DOHH2 (cell line): ENCODE results near the gene BOD1L1.

Experiments
- H3F3A ChIP-seq: fragments of 200-600 bp; sonication (generic), shearing (Covaris generic); 2 replicates; pipeline ENCODE4 v1.6.0; 2016; ENCODE audit warnings: antibody characterized with exemption, mild to moderate bottlenecking; ENCODE audit not compliant: control insufficient read depth, insufficient read depth
- H3K27ac ChIP-seq: fragments of 200-600 bp; sonication (generic); 2 replicates; pipeline ENCODE4 v1.5.1; 2014; ENCODE audit warnings: low read depth, mild to moderate bottlenecking, low read length, moderate library complexity
- H3K27me3 ChIP-seq: fragments of 200-600 bp; sonication (generic); 2 replicates; pipeline ENCODE4 v1.6.1; 2014; ENCODE audit warnings: mild to moderate bottlenecking, low read length, mixed read lengths; ENCODE audit not compliant: control insufficient read depth
- H3K36me3 ChIP-seq: fragments of 200-600 bp; sonication (generic); 2 replicates; pipeline ENCODE4 v1.6.1; 2014; ENCODE audit warnings: mild to moderate bottlenecking, low read length, moderate library complexity, mixed read lengths; ENCODE audit not compliant: control insufficient read depth
- H3K4me1 ChIP-seq: fragments of 200-600 bp; sonication (generic); 2 replicates; pipeline ENCODE4 v1.6.1; 2014; ENCODE audit warnings: mild to moderate bottlenecking, low read length, mixed read lengths; ENCODE audit not compliant: control insufficient read depth
- H3K4me2 ChIP-seq: fragments of 200-600 bp; sonication (generic); 2 replicates; pipeline ENCODE4 v1.6.0; 2014; ENCODE audit warnings: mild to moderate bottlenecking, low read length, moderate library complexity
- H3K4me3 ChIP-seq: fragments of 200-600 bp; sonication (generic); 2 replicates; pipeline ENCODE4 v1.5.1; 2014; ENCODE audit warnings: mild to moderate bottlenecking, low read length, mixed read lengths
- H3K79me2 ChIP-seq: fragments of 200-600 bp; sonication (generic); 2 replicates; pipeline ENCODE4 v1.6.1; 2014; ENCODE audit warnings: mild to moderate bottlenecking, low read length, mixed read lengths; ENCODE audit not compliant: control insufficient read depth
- H3K9me2 ChIP-seq: fragments of 200-600 bp; sonication (generic); replicated peaks from 2 replicates; pipeline ENCODE4 v1.6.1; 2014; ENCODE audit warnings: mild to moderate bottlenecking, low read length, mixed read lengths; ENCODE audit not compliant: control insufficient read depth
- H3K9me3 ChIP-seq: fragments of 200-600 bp; sonication (generic); 2 replicates; pipeline ENCODE4 v1.6.1; 2014; ENCODE audit warnings: antibody characterized with exemption, low read length, mixed read lengths; ENCODE audit not compliant: control insufficient read depth, insufficient read depth
- H4K20me1 ChIP-seq: fragments of 200-600 bp; sonication (generic); 2 replicates; pipeline ENCODE4 v1.6.0; 2014; ENCODE audit warnings: low read depth, mild to moderate bottlenecking, antibody characterized with exemption, low read length, moderate library complexity; ENCODE audit not compliant: control insufficient read depth, insufficient read depth
- EZH2phosphoT487 ChIP-seq: fragments of 200-600 bp; sonication (generic); IDR thresholded peaks from 2 replicates; pipeline ENCODE4 v1.6.1; 2017; ENCODE audit warnings: borderline replicate concordance, mild to moderate bottlenecking, antibody characterized with exemption, low read length, moderate library complexity, mixed read lengths
- TF ChIP-seq, protein P1 (sequence below): fragments of 200-600 bp; sonication (generic); IDR thresholded peaks from one replicate; pipeline ENCODE4 v1.5.1; 2014; ENCODE audit warnings: antibody characterized with exemption, mild to moderate bottlenecking, low read depth, low read length; ENCODE audit not compliant: poor library complexity, severe bottlenecking

The BOD1L1 gene

DNA sequence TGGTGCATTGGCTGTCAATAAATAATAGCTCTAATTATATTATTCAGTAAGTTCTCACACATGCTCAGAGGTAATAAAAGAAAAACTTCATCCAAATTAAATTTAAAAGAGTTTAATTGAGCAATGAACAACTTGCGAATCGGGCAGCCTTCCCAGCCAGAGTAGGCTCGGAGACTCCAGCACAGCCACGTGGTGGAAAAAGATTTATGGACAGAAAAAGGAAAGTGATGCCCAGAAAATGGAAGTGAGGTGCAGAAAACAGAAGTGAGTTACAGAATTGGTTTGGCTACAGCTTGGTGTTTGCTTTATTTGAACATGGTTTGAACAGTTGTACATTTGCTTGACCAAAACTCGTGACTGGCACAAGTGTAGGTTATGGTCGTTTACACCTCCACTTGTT lies 13.6 kb upstream of the BOD1L1 start:
- Histone ChIP-seq H3K9me2 (no peaks in the 10 kb centered on the region), H3K9me3 (no peaks in the 10 kb centered on the region), H3K4me1 (no peaks in the 10 kb centered on the region), H3K27me3 (peaks cover 13% of the 10 kb centered on the region; the same call in 1 of the 2 replicates), H3K4me3 (no peak overlapping the region), H4K20me1 (no peaks in the 10 kb centered on the region), H3K36me3 (no peaks in the 10 kb centered on the region), H3K27ac (no peak overlapping the region), H3F3A (no peaks in the 10 kb centered on the region), H3K79me2 (no peaks in the 10 kb centered on the region), H3K4me2 (no peak overlapping the region)
- no peak for TF ChIP-seq EZH2phosphoT487
- TF ChIP-seq, protein P1, sequence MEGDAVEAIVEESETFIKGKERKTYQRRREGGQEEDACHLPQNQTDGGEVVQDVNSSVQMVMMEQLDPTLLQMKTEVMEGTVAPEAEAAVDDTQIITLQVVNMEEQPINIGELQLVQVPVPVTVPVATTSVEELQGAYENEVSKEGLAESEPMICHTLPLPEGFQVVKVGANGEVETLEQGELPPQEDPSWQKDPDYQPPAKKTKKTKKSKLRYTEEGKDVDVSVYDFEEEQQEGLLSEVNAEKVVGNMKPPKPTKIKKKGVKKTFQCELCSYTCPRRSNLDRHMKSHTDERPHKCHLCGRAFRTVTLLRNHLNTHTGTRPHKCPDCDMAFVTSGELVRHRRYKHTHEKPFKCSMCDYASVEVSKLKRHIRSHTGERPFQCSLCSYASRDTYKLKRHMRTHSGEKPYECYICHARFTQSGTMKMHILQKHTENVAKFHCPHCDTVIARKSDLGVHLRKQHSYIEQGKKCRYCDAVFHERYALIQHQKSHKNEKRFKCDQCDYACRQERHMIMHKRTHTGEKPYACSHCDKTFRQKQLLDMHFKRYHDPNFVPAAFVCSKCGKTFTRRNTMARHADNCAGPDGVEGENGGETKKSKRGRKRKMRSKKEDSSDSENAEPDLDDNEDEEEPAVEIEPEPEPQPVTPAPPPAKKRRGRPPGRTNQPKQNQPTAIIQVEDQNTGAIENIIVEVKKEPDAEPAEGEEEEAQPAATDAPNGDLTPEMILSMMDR: no peak

GRCh38 chr4:13640149-13640940 lies 12.8 kb upstream of the BOD1L1 start:
- H3K27ac ChIP-seq: no peak overlapping the region
- H3K4me3 ChIP-seq: no peak overlapping the region
- H3K9me2 ChIP-seq: no peaks in the 10 kb centered on the region
- TF ChIP-seq EZH2phosphoT487: no peak
- no peaks in the 10 kb centered on the region for H3F3A ChIP-seq
- no peaks in the 10 kb centered on the region for H3K79me2 ChIP-seq
- no peaks in the 10 kb centered on the region for H4K20me1 ChIP-seq
- no peak overlapping the region for H3K4me2 ChIP-seq
- H3K36me3 ChIP-seq: no peaks in the 10 kb centered on the region
- no peaks in the 10 kb centered on the region for H3K9me3 ChIP-seq
- H3K4me1 ChIP-seq: no peaks in the 10 kb centered on the region
- H3K27me3 ChIP-seq: peaks cover 16% of the 10 kb centered on the region; the same call in 1 of the 2 replicates

DNA sequence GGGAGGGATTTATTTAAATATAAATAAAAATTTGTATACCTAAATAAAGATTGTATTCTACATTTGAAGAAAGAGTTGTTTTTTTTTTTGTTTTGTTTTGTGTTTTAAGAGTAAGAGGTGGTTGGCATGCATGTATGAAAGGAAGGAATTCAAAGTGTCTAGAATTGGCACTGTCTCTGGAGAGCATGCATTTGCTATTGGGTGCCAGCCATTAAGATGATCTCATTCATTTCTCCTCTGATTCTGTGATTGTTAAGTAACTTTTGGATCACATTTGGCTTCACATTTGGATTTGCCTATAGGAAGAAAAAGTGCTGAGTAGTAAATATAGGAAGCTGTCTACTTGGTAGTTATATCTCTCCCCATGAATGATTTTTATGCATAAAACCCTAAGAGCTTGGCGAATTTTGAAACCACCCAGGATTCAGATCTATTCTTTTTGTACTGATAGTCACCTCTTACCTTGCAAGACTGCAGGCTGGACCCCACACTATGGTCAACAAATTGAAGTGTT lies 7.8 kb upstream of the BOD1L1 start:
- H4K20me1 ChIP-seq: no peaks in the 10 kb centered on the region
- no peak overlapping the region for H3K4me3 ChIP-seq
- H3F3A ChIP-seq: peaks cover 5% of the 10 kb centered on the region; the same call in 1 of the 2 replicates
- H3K79me2 ChIP-seq: no peaks in the 10 kb centered on the region
- no peak for TF ChIP-seq EZH2phosphoT487
- TF ChIP-seq, protein P1: no peak
- H3K4me2 ChIP-seq: no peak overlapping the region
- H3K9me3 ChIP-seq: no peaks in the 10 kb centered on the region
- no peaks in the 10 kb centered on the region for H3K36me3 ChIP-seq
- no peaks in the 10 kb centered on the region for H3K4me1 ChIP-seq
- H3K27me3 ChIP-seq: peaks cover 10% of the 10 kb centered on the region; the same call in 1 of the 2 replicates
- H3K9me2 ChIP-seq: no peaks in the 10 kb centered on the region
- H3K27ac ChIP-seq: no peak overlapping the region

DNA sequence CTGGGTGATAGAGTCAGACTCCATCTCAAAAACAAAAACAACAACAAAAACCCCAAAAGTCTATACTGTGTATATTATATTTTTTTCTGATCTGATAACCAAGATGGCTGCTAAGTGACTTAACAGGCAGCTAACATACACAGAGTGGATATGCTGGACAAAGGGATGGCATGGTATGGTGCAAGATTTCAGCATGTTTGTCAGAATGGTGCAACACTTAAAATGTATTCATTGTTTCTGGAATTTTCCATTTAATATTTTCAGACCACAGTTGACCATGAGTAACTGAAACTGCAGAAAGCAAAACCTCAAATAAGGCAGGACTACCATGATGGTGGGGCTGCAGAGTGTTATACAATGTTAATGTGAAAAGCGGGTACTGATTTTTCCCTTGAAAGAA lies 6.1 kb upstream of the BOD1L1 start:
- Histone ChIP-seq H3K9me2 (no peaks in the 10 kb centered on the region), H3K4me2 (no peak overlapping the region), H4K20me1 (no peaks in the 10 kb centered on the region), H3K79me2 (no peaks in the 10 kb centered on the region), H3K36me3 (no peaks in the 10 kb centered on the region), H3K4me1 (peaks cover 3% of the 10 kb centered on the region), H3K4me3 (no peak overlapping the region), H3F3A (peaks cover 5% of the 10 kb centered on the region; the same call in 1 of the 2 replicates), H3K9me3 (no peaks in the 10 kb centered on the region), H3K27me3 (0 out of 2 replicates have a peak, but pooled peaks cover 6% of the 10 kb centered on the region), H3K27ac (no peak overlapping the region)
- TF ChIP-seq EZH2phosphoT487: no peak
- TF ChIP-seq, protein P1: no peak
